ENCODE results near the gene ARPC4.

ARPC4 gene

DNA sequence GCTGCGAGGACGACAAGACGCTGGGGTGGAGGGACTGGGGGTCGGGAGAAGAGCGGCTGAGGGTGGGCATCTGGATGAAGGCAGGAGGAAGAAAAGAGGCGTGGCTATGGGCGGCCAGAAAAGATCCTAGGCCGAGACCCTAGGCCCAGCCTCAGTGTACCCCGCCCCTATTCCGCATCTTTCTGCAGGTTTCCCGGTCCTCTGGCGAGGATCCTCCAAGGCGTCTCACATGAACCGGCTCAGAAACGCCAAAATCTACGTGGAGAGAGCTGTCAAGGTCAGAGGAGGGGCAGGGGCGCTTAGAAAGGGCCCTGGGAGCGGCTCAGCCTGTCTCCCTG is 17.5 kb downstream of the ARPC4 start:
- Histone ChIP-seq H3K27me3 (replicated peaks) (no peaks in the 10 kb centered on the region), H3K4me3 (ENCODE audit: low read depth, low read length) (peak overlapping the region; percentile 54), H3K27ac (no peak overlapping the region), H3K36me3 (replicated peaks) (peaks cover 26% of the 10 kb centered on the region)
- TF ChIP-seq, protein P1, sequence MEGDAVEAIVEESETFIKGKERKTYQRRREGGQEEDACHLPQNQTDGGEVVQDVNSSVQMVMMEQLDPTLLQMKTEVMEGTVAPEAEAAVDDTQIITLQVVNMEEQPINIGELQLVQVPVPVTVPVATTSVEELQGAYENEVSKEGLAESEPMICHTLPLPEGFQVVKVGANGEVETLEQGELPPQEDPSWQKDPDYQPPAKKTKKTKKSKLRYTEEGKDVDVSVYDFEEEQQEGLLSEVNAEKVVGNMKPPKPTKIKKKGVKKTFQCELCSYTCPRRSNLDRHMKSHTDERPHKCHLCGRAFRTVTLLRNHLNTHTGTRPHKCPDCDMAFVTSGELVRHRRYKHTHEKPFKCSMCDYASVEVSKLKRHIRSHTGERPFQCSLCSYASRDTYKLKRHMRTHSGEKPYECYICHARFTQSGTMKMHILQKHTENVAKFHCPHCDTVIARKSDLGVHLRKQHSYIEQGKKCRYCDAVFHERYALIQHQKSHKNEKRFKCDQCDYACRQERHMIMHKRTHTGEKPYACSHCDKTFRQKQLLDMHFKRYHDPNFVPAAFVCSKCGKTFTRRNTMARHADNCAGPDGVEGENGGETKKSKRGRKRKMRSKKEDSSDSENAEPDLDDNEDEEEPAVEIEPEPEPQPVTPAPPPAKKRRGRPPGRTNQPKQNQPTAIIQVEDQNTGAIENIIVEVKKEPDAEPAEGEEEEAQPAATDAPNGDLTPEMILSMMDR (IDR thresholded peaks at IDR 0.05; ENCODE audit: low read depth, low read length, missing control alignments) = no peak
- DNase-seq = no peak
- in situ Hi-C loops (cut with HindIII; ENCODE audit: low pct_ligation_motif_present, low sequenced_read_pairs) = no loop called here

DNA sequence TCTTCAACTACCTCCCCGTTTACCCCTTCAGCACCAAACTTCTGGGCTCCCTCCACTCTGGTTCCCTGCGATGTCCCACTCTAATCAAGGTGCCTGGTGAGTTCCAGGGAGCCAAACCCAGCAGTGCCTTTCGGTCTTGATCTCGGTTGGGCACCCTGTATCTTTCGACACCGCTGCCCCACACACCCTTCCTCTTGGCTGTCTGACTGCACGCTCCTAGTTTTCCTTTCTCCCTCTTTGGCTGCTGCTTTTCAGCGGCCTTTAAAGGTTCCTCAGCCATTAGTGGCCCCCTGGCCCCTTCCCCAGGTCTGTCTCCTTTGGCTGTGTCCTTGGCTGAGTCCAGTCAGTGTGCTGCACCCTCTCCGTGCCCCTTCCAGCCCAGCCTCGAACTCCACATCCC is 18.0 kb downstream of the ARPC4 start:
- no peaks in the 10 kb centered on the region for H3K27me3 ChIP-seq (replicated peaks)
- peak overlapping the region; percentile 54 for H3K4me3 ChIP-seq (ENCODE audit: low read depth, low read length)
- TF ChIP-seq, protein P1 (IDR thresholded peaks at IDR 0.05; ENCODE audit: low read depth, low read length, missing control alignments) = no peak
- DNase-seq = no peak
- in situ Hi-C loops (cut with HindIII; ENCODE audit: low pct_ligation_motif_present, low sequenced_read_pairs) = no loop called here
- H3K27ac ChIP-seq = no peak overlapping the region
- peaks cover 21% of the 10 kb centered on the region for H3K36me3 ChIP-seq (replicated peaks)

DNA sequence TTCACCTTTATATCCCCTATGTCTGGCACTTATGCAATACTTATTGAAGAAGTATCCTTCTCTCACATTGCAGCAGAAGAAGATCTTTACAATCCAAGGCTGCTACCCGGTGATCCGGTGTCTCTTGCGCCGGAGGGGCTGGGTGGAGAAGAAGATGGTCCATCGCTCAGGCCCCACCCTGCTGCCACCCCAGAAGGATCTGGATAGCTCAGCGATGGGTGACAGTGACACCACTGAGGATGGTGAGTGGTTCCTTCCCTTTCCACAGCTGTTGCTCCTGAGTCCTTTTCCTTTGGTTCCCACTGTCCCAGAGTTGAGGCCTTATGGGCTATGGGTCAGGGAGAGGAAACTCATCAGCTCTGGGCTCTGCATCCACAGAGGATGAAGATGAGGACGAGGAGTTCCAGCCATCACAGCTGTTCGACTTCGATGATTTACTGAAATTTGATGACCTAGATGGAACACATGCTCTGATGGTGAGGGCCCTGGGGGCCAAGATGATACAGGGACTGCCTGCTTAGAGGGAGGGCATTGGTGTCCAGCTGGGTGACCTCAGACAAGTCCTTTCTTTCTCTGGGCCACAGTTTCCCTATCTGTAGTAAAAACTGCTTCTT is 20.1 kb downstream of the ARPC4 start:
- TF ChIP-seq, protein P1 (IDR thresholded peaks at IDR 0.05; ENCODE audit: low read depth, low read length, missing control alignments) = no peak

DNA sequence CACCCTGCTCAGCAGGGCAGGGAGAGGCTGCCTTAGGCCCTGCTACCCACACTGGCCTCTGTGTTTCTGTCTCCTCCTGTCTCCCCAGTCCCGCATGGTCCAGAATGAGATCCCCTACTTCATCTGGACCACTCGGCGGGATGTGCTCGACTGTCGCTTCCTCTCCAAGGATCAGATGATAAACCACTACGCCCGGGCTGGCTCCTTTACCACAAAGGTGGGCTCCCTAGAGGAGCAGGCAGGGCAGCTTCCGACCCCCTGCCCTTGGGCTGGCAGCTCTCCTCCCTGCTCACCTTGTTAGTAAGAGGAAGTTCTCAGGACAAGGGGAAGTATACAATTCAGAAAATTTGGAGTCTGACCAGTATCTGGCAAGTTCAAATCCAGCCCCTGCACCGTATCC is 23.1 kb downstream of the ARPC4 start:
- no peak for DNase-seq
- Histone ChIP-seq H3K27me3 (replicated peaks) (no peaks in the 10 kb centered on the region), H3K4me3 (ENCODE audit: low read depth, low read length) (no peak overlapping the region), H3K27ac (no peak overlapping the region), H3K36me3 (replicated peaks) (peaks cover 3% of the 10 kb centered on the region)
- TF ChIP-seq, protein P1 (IDR thresholded peaks at IDR 0.05; ENCODE audit: low read depth, low read length, missing control alignments) = no peak
- in situ Hi-C loops (cut with HindIII; ENCODE audit: low pct_ligation_motif_present, low sequenced_read_pairs) = no loop called here

More for the DNA sequence above, 20.1 kb downstream of the ARPC4 start:
- H3K27ac ChIP-seq = no peak overlapping the region
- H3K4me3 ChIP-seq (ENCODE audit: low read depth, low read length) = no peak overlapping the region
- DNase-seq = no peak
- H3K36me3 ChIP-seq (replicated peaks) = peaks cover 5% of the 10 kb centered on the region
- in situ Hi-C loops (cut with HindIII; ENCODE audit: low pct_ligation_motif_present, low sequenced_read_pairs) = no loop called here
- H3K27me3 ChIP-seq (replicated peaks) = no peaks in the 10 kb centered on the region

DNA sequence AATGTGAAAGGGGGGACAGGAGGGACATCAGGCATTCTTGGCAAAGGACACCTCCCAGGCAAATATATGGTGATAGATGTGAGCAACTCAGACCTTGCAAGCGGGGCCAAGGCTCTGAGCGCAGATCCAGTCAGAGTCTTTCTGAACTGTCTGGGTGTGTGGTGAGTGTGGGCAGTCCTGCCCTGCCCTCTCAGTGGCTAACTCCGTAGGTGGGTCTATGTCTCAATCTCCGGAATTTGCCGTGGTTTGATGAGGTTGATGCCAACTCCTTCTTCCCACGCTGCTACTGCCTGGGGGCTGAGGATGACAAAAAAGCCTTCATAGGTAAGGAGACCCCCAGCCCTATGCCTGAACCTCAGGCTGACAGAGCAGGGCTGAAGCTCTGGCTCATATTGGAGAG is 24.6 kb downstream of the ARPC4 start:
- Histone ChIP-seq H3K27me3 (replicated peaks) (no peaks in the 10 kb centered on the region), H3K27ac (no peak overlapping the region), H3K4me3 (ENCODE audit: low read depth, low read length) (no peak overlapping the region), H3K36me3 (replicated peaks) (peaks cover 3% of the 10 kb centered on the region)
- DNase-seq = no peak
- in situ Hi-C loops (cut with HindIII; ENCODE audit: low pct_ligation_motif_present, low sequenced_read_pairs) = no loop called here
- TF ChIP-seq, protein P1 (IDR thresholded peaks at IDR 0.05; ENCODE audit: low read depth, low read length, missing control alignments) = no peak
